ENCODE results near the gene DPH3.

The DPH3 gene

DNA sequence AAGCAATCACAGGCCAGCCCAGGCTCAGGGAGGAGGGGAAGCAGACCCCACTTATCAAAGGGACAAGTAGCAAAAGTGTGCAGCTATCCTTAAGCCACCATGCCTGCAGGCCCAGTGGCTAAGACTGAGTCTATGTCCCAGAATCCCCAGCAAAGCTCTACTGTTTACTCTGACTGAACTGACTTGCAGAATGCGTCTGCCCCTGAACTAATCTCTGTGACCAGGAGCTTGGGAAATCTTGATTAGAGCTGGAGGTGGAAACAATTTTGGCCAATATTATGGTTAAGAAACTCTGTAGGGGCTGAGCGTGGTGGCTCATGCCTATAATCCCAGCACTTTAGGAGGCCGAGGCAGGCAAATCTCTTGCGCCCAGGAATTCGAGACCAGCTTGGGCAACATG, 22.6 kb downstream of the DPH3 start:
- H3K4me3 ChIP-seq (ENCODE audit: low read length): no peak overlapping the region
- TF ChIP-seq CTCF (conservative IDR thresholded peaks at IDR 0.05; ENCODE audit: low read depth, low read length): no peak
- no peak for DNase-seq (ENCODE audit: low read depth)

- no peak for DNase-seq (ENCODE audit: low read depth)
- no peak overlapping the region for H3K4me3 ChIP-seq (ENCODE audit: low read length)
- no peak for TF ChIP-seq CTCF (conservative IDR thresholded peaks at IDR 0.05; ENCODE audit: low read depth, low read length)
These were observed 23.5 kb downstream of the DPH3 start for GRCh38 chr3:16241225-16241624.

- DNase-seq (ENCODE audit: low read depth): no peak
- H3K4me3 ChIP-seq (ENCODE audit: low read length): no peak overlapping the region
- TF ChIP-seq CTCF (conservative IDR thresholded peaks at IDR 0.05; ENCODE audit: low read depth, low read length): no peak
These were observed 24.3 kb downstream of the DPH3 start for GRCh38 chr3:16240229-16241023.

DNA sequence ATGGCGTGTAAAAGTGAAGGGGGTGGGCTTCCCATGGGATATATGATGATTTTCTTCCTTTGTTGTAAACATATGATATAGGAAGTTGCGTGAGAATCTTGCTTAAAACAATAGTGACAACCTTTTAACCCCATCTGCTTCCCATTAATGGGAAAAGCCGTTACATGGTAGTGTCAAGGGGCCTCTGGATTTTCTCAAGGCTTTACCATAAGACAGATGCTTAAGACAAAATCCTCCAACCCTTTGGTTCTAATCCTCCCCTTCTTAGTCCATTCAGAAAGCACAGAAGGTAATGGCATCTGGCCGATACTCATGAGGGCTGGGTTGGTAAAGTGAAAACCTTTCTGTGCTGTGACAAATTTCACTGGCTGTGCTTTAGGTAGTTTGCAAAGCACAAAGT, 25.0 kb downstream of the DPH3 start:
- no peak for DNase-seq (ENCODE audit: low read depth)

GRCh38 chr3:16239086-16239770, 25.5 kb downstream of the DPH3 start:
- no peak for DNase-seq (ENCODE audit: low read depth)
- H3K4me3 ChIP-seq (ENCODE audit: low read length): no peak overlapping the region
- no peak for TF ChIP-seq CTCF (conservative IDR thresholded peaks at IDR 0.05; ENCODE audit: low read depth, low read length)

More for the DNA sequence above, 25.0 kb downstream of the DPH3 start:
- no peak overlapping the region for H3K4me3 ChIP-seq (ENCODE audit: low read length)
- no peak for TF ChIP-seq CTCF (conservative IDR thresholded peaks at IDR 0.05; ENCODE audit: low read depth, low read length)

- TF ChIP-seq CTCF (conservative IDR thresholded peaks at IDR 0.05; ENCODE audit: low read depth, low read length): no peak
- DNase-seq (ENCODE audit: low read depth): no peak
These were observed 27.8 kb downstream of the DPH3 start for GRCh38 chr3:16236856-16237393.

More at GRCh38 chr3:16236856-16237393, 27.8 kb downstream of the DPH3 start:
- no peak overlapping the region for H3K4me3 ChIP-seq (ENCODE audit: low read length)
